B cell (primary cell): Measurements from ENCODE around the gene TMX1.

Experiments
- CTCF ChIP-seq: fragments of 200-600 bp; IDR thresholded peaks from one replicate; pipeline ENCODE4 v1.8.0; 2022; ENCODE audit warnings: antibody characterized with exemption, mild to moderate bottlenecking
- EZH2 ChIP-seq: IDR thresholded peaks from 2 replicates; pipeline ENCODE4 v1.6.1; 2012; ENCODE audit warnings: borderline replicate concordance, low read depth, mild to moderate bottlenecking, moderate library complexity, low read length; ENCODE audit not compliant: insufficient read depth, poor library complexity, severe bottlenecking

GRCh38 chr14:51298895-51299294 is 58.8 kb downstream of the TMX1 start:
- TF ChIP-seq CTCF = no peak
- no peak for TF ChIP-seq EZH2
